ENCODE measurements around the gene DESI1. TPM values are rescaled to one million over a fixed set of nuclear protein-coding genes. Genes with fewer than 3 reads are reported as not detected.

The DESI1 gene
- total RNA-seq, 1 experiment from 2014 or later: 30.2 TPM

DNA sequence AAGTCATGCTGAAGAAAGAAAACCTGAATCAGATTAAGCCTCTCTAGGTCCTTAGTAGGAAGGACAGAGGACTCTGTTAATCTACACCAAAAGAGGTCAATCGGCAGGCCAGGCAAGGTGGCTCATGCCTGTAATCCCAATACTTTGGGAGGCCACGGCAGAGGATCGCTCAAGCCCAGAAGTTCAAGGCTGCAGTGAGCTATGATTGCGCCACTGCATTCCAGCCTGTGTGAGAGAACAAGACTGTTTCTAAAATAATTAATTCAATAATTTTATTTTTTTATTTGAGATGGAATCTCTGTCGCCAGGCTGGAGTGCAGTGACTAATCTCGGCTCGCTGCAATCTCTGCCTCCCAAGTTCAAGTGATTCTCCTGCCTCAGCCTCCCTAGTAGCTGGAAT, 4.7 kb upstream of the DESI1 start:
- no peak overlapping the region for H3K18ac ChIP-seq (ENCODE audit: insufficient read length, low read depth, low read length)
- H3K4me1 ChIP-seq (ENCODE audit: insufficient read depth, low read length): no peaks in the 10 kb centered on the region
- H2BK20ac ChIP-seq (ENCODE audit: low read depth, low read length, poor library complexity, severe bottlenecking): no peak overlapping the region
- H2BK15ac ChIP-seq (ENCODE audit: low read depth, low read length): no peak overlapping the region
- no peak overlapping the region for H3K4ac ChIP-seq (ENCODE audit: low read depth, low read length)
- Mint-ChIP-seq H3K27ac (no peak overlapping the region), H3K9me3 (peaks cover 4 to 6% of the 10 kb centered on the region in 2 experiments; a peak in 3 of 5 replicates), H3K4me3 (no peak overlapping the region), H3K36me3 (ENCODE audit: insufficient read depth in 1 of 3, low read depth in 3 of 3) (peaks cover 63 to 80% (median 77%) of the 10 kb centered on the region in 3 experiments), H3K4me1 (peaks cover 7 to 9% of the 10 kb centered on the region in 2 experiments; a peak in 3 of 4 replicates), H3K27me3 (ENCODE audit: low read depth) (no peaks in the 10 kb centered on the region)
- H3K79me2 ChIP-seq (ENCODE audit: insufficient read depth, low read length): peaks cover 6% of the 10 kb centered on the region; the same call in 1 of the 2 replicates
- H2BK120ac ChIP-seq (ENCODE audit: low read depth, low read length, poor library complexity, severe bottlenecking): no peak overlapping the region
- H2BK12ac ChIP-seq (ENCODE audit: insufficient read length, low read depth, low read length): no peak overlapping the region
- peaks cover 4% of the 10 kb centered on the region for H3K23me2 ChIP-seq (ENCODE audit: insufficient read length, low read depth, low read length, poor library complexity, severe bottlenecking)
- TF ChIP-seq, protein P1, sequence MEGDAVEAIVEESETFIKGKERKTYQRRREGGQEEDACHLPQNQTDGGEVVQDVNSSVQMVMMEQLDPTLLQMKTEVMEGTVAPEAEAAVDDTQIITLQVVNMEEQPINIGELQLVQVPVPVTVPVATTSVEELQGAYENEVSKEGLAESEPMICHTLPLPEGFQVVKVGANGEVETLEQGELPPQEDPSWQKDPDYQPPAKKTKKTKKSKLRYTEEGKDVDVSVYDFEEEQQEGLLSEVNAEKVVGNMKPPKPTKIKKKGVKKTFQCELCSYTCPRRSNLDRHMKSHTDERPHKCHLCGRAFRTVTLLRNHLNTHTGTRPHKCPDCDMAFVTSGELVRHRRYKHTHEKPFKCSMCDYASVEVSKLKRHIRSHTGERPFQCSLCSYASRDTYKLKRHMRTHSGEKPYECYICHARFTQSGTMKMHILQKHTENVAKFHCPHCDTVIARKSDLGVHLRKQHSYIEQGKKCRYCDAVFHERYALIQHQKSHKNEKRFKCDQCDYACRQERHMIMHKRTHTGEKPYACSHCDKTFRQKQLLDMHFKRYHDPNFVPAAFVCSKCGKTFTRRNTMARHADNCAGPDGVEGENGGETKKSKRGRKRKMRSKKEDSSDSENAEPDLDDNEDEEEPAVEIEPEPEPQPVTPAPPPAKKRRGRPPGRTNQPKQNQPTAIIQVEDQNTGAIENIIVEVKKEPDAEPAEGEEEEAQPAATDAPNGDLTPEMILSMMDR (conservative IDR thresholded peaks at IDR 0.05): no peak
- H3K9ac ChIP-seq (ENCODE audit: extremely low read depth, insufficient read length, low read length): no peak overlapping the region
- H4K91ac ChIP-seq (ENCODE audit: insufficient read length, low read depth, low read length): no peak overlapping the region
- no CpG with 5 or more reads among the region's 7 CpGs for WGBS (ENCODE audit: extremely low coverage, insufficient read length, low lambda C conversion rate)
- H2AFZ ChIP-seq (ENCODE audit: low read length): no peak overlapping the region
- no peak overlapping the region for H4K5ac ChIP-seq (ENCODE audit: insufficient read length, low read depth, low read length)
- no peak overlapping the region for H3K4me2 ChIP-seq (ENCODE audit: insufficient read depth, insufficient read length, low read length)
- no peak overlapping the region for H3T11ph ChIP-seq (ENCODE audit: low read length)
- no peak overlapping the region for H3K14ac ChIP-seq (ENCODE audit: insufficient read depth, low read length)
- H3K23ac ChIP-seq (ENCODE audit: insufficient read length, low read depth, low read length): no peak overlapping the region
- no peaks in the 10 kb centered on the region for H3K79me1 ChIP-seq (ENCODE audit: insufficient read depth, low read depth, low read length, poor library complexity, severe bottlenecking)
- H2AK5ac ChIP-seq (ENCODE audit: insufficient read length, low read length): no peak overlapping the region
- H3K27me3 ChIP-seq (ENCODE audit: insufficient read depth, low read length): no peaks in the 10 kb centered on the region
- no peak overlapping the region for H2BK5ac ChIP-seq (ENCODE audit: insufficient read length, low read length)
- DNase-seq: no peak
- H4K20me1 ChIP-seq (ENCODE audit: control insufficient read depth, insufficient read depth, insufficient read length): no peaks in the 10 kb centered on the region
- no peaks in the 10 kb centered on the region for H3K9me3 ChIP-seq (ENCODE audit: control insufficient read depth, low read depth, low read length)
- no peak overlapping the region for H4K8ac ChIP-seq (replicated peaks; ENCODE audit: insufficient read length, low read depth, low read length)
- no peak overlapping the region for H3K27ac ChIP-seq (ENCODE audit: insufficient read length, low read depth, low read length)
- no peak overlapping the region for H3K56ac ChIP-seq (ENCODE audit: insufficient read length, low read depth, low read length)

Data from H9 (cell line).